Activated CD8-positive, alpha-beta memory T cell treated with anti-CD3 and anti-CD28 coated beads, Interleukin-2, amount 50 U/mL, for 1 hour (primary cell): ENCODE measurements around the gene CDH12.
"Not testable (repeated sequence)": the region's sequence is repeated elsewhere in the genome, so short reads cannot be mapped to it uniquely, and the experiment has no call there.

ENCODE experiments used
- DNase-seq: peaks from one replicate; pipeline ENCODE4 v3.0.0-alpha.2; 2020; ENCODE audit errors: extremely low read depth

CDH12 gene

DNA sequence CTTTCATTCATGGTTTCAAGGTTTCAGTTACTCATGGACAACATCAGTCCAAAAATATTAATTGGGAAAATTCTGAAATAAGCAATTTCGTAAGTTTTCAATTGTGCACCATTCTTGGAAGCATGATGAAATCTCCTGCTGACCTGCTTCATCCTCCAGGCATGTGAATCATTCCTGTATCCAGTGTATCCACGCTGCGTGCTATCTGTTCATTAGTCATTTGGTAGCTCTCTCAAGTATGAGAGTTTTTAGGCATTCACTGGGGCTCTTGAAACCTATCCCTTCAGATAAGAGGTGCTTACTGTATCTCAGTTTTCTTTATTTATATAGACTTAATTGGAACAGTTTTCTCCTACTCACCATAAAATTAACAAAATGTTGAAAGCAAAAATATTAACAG lies 293.0 kb downstream of the CDH12 start:
- no peak for DNase-seq

- no peak for DNase-seq
Observed at GRCh38 chr5:22557251-22557650, 295.9 kb downstream of the CDH12 start.

DNA sequence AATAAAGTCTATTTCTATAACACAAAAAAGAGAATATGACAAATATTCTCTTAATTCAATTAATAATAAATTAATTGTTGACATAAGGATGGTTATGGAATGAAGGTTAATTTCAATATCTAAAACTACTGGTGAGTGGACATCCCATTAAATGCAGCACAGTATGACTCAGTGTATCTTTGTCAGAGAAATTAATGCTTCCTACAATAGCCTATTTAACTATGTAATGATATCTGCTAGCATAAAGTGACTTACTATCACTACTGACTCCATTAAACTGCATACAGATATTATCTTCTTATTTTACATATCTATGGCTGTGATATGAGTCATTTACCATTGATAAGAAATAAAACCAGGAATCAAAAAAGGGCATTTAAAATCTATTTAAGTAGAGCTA lies 298.7 kb downstream of the CDH12 start:
- DNase-seq, result no peak

DNA sequence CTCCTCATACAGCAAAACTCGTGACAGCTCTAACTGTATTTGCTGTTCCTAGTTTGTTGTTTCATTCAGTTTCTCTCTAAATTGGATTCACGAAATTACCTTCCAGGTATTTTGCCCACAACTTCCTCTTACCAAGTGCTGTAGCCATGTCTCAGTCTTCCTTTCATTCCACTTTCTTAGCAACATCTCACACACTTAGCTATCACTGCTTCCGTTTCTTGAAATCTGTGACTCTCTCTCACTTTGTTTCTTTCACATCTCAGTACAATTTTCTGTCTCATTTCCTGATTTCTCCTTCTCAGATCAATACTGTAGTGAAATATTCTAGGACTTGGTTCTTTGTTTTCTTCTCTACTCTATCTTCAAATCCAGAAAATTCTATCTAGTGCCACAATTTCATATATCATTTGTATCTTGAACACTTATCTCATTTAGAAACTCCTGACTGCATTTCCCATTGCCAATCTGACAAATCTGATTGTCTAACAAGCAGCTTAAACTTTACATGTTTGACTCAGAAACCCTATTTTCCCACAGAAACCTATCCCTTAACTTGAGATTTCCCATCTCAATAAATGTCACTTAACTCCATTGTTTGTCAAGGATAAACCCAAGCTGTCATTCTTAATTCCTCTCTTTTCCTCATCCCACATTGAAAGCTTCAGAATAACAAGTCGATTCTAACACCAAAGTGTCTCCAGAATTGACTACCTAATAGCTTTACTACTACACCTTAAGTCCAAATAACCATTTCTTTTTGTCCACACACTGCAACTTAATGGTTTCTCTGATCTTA lies 303.1 kb downstream of the CDH12 start:
- DNase-seq, result no peak

GRCh38 chr5:22542340-22542739 lies 310.8 kb downstream of the CDH12 start:
- no peak for DNase-seq

GRCh38 chr5:22541037-22541436 lies 312.1 kb downstream of the CDH12 start:
- no peak for DNase-seq

DNA sequence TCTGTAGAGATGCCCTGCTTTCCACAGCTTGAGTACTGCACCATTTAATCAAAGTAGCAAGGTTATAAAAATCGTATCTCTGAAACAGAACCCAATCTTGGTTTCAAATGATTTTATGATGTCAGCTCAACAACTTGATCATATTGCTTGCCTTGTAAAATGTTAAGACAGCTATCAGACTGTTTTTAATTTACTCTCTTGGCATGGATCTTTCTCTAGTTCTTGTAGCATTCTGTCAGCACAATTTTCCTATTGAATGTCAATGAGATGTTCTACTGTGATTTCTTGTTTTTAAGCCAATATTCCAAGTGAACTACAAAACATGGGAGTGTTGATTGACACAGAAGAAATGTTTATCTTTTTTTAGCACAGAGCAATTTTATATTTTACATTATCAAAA lies 313.4 kb downstream of the CDH12 start:
- DNase-seq, result no peak

- DNase-seq, result no peak
Observed at GRCh38 chr5:22531986-22532385, 321.2 kb downstream of the CDH12 start.

- DNase-seq, result no peak
Observed at GRCh38 chr5:22521521-22521920, 331.6 kb downstream of the CDH12 start.

GRCh38 chr5:22516497-22516896 lies 336.6 kb downstream of the CDH12 start:
- DNase-seq, result not testable (repeated sequence)

- no peak for DNase-seq
Observed at GRCh38 chr5:22514231-22514630, 338.9 kb downstream of the CDH12 start.

GRCh38 chr5:22505891-22506290 lies 347.3 kb downstream of the CDH12 start:
- no peak for DNase-seq

GRCh38 chr5:22504411-22504810 lies 348.7 kb downstream of the CDH12 start:
- DNase-seq, result no peak

GRCh38 chr5:22500556-22500955 lies 352.6 kb downstream of the CDH12 start:
- no peak for DNase-seq

DNA sequence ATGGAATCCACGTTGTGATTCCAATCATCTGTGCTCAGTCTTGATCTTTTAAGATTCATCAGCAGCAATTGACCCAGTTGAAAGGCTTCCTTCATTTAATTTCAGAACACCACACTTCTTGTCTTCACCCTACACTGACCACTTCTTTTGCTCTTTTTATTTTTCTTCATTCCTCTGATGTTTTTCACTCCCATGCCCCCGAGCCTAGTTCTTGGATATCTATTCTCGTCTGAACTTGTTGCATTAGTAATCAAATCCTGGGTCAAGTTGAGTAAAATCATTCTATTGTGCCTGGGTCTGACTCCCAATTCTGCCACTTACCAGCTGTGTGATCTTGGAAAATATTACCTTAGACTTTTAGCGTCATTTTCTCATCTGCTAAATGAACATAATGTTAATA lies 356.5 kb downstream of the CDH12 start:
- no peak for DNase-seq

GRCh38 chr5:22495016-22495720 lies 358.0 kb downstream of the CDH12 start:
- DNase-seq, result no peak

DNA sequence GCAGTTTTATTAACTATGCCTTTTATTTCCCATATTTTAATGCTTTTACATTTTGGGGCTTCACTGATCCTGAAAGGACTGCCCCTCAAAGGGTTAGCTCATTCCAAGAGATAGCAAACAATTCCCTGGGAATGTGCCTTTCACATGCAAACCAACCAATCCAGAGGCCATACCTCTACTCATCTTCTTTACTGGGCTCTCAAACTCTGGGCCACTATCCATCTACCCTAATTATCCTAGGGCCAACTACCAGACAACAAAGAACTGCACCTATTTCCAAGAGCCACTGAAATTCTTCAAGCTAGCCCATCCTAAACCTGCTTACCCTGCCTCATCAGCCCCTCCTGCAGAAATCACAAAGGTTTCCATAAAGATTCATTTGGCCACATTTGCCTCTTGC lies 364.7 kb downstream of the CDH12 start:
- DNase-seq, result no peak

GRCh38 chr5:22480305-22480704 lies 372.8 kb downstream of the CDH12 start:
- no peak for DNase-seq

GRCh38 chr5:22473886-22474285 lies 379.3 kb downstream of the CDH12 start:
- DNase-seq, result no peak

GRCh38 chr5:22471154-22471553 lies 382.0 kb downstream of the CDH12 start:
- no peak for DNase-seq

- no peak for DNase-seq
Observed at GRCh38 chr5:22470408-22470807, 382.7 kb downstream of the CDH12 start.

DNA sequence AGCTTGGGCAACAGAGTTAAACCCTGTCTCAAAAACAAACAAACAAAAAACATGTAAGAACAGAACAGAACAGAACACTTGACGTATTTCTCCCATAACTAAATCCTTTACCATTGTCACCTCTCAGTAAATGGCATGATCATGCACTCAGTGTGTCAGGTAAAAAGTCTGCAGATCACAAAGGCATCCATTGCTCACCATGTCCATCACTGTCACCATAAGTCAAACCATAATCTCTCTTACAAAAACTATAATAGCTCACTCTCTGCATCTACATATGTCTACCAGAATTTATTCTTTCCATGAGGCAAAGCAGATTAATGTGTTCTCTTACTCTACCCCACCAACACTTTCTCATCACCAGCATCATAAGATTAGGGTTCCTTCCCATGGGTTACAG lies 387.5 kb downstream of the CDH12 start:
- no peak for DNase-seq

DNA sequence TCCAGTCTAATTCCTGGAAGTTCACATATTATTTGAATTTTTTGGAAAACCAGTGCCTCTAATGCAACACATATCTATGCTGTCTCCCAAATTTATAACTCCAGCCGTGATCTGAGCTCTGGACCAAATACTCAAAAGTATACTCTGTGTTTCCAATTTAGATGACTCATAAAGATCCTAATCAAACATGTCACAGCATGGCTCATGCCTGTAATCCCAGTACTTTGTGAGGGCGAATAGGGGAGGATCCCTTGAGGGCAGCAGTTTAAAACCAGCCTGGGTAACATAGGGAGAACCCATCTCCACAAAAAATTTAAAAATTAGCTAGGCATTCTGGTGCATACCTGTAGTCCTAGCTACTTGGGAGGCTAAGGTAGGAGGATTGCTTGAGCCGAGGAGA lies 388.0 kb downstream of the CDH12 start:
- no peak for DNase-seq
